HG03108 (cell line): ENCODE measurements around the gene GPR160.
A peak's percentile ranks its signal among the peaks of the same experiment; 100 is the strongest.
"Not testable (repeated sequence)": the region's sequence is repeated elsewhere in the genome, so short reads cannot be mapped to it uniquely, and the experiment has no call there.

Experiments
- ATAC-seq: cut with Tn5 transposase; IDR thresholded peaks from one replicate; pipeline ENCODE4 v1.9.1; 2021; ENCODE audit warnings: moderate library complexity; ENCODE audit not compliant: unreplicated experiment

The GPR160 gene

GRCh38 chr3:170109579-170110293, 71.9 kb downstream of the GPR160 start:
- ATAC-seq = no peak

- ATAC-seq = no peak
These were observed 73.5 kb downstream of the GPR160 start for GRCh38 chr3:170111147-170111771.

GRCh38 chr3:170114165-170114564, 76.4 kb downstream of the GPR160 start:
- ATAC-seq = not testable (repeated sequence)

GRCh38 chr3:170117134-170117533, 79.3 kb downstream of the GPR160 start:
- ATAC-seq = no peak

- peak; percentile 78 for ATAC-seq
These were observed 90.6 kb downstream of the GPR160 start for GRCh38 chr3:170128259-170128976.

- ATAC-seq = peak; percentile 38
These were observed 91.2 kb downstream of the GPR160 start for GRCh38 chr3:170128977-170129431.

GRCh38 chr3:170130532-170130931, 92.7 kb downstream of the GPR160 start:
- no peak for ATAC-seq

GRCh38 chr3:170132335-170132734, 94.5 kb downstream of the GPR160 start:
- ATAC-seq = no peak
